NCI-H2107 treated with DMSO at 0.1 percent for 48 hours (cell line): ENCODE measurements around the gene LIMCH1.

ENCODE experiments used
- DNase-seq: peaks from one replicate; lab custom pipeline; 2025; ENCODE audit not compliant: unreplicated experiment; lab: John Stamatoyannopoulos, UW

The LIMCH1 gene

GRCh38 chr4:41749631-41750039, 211.7 kb downstream of the LIMCH1 start:
- no peak for DNase-seq
